Activated T-cell treated with anti-CD3 and anti-CD28 coated beads for 24 hours (primary cell): ENCODE data around the gene TMEM135.
"Not testable (repeated sequence)": the region's sequence is repeated elsewhere in the genome, so short reads cannot be mapped to it uniquely, and the experiment has no call there.

Experiments
- DNase-seq: peaks from one replicate; pipeline ENCODE4 v3.0.0-alpha.2; 2020; ENCODE audit warnings: low read depth

TMEM135 gene

DNA sequence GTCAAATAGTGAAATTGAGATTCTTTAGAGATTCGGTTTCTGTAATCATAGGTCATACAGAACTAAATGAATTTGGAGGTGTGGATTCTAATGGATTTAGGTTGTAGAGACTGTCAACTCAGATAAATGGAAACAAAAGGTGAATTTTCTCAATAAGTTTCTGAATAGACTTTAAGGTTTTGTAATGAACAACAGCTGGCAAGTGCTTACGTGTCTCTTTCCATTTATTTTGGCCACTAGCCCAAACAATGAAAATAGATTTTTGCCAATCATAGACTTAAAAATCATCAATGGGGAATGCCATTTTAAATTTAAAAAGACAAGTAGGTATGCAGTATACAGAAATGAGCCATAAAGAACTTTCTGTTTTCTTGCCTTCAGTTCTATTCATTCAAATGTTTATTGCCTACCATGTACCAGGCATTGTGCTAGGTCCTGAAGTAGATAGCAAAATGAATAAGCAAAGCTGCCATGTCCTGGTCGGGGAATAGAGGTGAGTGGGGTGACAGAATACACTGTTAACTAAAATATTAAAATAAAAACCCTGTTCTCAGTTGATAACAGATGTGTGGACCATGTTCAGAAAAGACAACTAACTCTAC lies 16.9 kb upstream of the TMEM135 start:
- DNase-seq: no peak

DNA sequence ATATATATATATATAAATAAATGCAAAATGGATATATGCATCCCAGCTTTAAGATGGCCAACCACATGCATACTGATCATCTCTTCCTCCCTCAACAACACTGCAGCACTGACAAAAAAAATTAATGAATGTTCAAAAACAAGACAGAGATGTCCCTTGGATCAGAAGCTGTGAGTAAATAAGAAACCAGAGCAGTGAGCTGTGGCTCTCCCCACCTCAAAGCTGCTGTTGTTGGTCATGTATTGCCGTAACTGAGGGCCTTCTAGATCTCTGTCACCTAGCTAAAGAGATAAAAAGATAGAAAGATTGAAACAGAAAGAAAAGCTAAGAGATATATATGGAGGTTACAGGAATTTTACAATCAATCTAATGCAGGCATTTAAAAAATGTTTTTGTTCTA lies 15.5 kb upstream of the TMEM135 start:
- DNase-seq: no peak

DNA sequence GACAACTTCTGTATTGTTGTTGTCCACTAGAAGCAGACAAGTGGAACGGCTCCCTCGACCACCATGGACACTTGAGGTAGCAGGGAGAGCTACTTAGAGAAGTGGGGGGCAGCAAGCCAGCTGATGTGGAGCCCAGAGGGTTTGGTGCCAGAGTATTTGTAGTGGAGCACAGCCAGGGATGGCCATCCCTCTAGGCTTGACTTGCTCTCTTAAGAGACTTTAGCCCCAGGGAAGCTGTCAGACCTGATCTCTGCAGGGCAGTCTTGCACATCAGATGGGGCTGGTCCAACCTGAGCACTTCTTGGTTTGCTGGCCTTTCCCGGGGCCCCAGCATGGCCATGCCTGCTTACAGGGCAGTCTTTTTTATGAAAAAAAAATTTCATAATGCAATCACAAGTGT lies 15.0 kb upstream of the TMEM135 start:
- no peak for DNase-seq

DNA sequence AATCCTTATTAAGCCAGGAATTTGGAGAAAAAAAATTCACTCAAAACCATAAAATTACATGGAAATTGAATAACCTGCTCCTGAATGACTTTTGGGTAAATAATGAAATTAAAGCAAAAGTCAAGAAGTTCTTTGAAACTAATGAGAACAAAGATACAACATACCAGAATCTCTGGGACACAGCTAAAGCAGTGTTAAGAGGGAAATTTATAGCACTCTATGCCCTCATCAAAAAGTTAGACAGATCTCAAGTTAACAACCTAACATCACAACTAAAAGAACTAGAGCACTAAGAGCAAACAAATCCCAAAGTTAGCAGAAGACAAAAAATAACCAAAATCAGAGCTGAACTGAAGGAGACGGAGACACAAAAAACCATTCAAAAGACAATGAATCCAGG lies 11.3 kb upstream of the TMEM135 start:
- DNase-seq: not testable (repeated sequence)

DNA sequence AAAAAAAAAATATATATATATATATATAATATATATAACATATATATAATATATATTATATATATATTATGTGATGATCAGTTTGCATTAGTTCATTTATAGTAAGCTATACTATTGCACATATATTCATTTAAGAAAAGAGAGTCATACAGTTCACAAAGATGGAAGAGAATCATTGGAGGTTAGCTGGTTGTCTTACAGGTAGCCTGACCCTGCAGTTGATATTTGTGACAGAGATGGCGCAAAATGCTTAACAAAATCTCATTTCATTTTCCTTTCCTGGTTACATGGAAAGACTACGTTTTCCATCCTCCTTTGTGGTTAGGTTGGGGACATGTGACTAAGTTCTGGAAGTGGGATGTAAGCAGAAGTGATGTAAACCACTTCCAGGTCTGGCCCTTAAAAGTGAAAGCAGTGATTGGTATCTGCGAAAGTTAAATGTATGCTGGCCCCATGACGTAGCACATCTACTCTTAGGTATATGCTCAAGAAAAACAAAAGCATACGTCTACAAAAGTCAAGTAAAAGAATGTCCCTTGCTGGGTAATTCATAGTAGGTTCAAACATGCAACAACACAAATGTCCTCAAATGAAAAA lies 7.2 kb upstream of the TMEM135 start:
- no peak for DNase-seq

DNA sequence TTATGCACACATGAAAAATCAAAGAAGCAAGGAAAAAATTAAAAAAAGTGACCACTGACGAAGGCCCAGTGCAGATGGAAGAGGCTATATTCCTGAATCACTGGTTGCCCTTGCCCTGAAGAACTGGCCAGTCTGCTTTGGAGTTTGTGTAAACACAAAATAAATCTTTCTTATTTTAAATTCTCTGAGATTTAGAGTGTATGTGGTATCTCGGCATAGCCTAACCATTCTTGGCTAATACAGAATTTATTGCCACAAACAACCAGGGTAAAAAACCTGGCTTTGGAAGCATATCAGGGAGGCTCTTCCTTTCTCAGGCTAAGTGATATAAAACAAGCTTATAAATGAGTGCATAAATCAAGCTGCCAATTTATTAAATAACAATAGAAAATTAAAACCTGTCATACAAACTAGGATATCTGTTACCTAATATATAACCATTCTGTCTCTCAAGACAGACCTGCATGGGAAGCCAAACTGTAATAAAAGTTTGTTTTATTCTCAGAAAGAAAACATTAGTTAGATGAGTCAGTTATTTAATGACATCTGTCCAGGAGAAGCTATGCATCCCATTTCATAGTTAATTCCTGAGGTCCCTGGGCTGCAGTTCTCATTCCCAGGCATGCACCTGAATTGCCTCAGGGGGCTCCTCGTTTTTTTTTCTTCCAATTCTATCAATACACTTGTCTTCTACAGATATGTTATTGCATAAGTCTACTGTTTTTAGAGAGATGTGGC lies 6.1 kb upstream of the TMEM135 start:
- no peak for DNase-seq

DNA sequence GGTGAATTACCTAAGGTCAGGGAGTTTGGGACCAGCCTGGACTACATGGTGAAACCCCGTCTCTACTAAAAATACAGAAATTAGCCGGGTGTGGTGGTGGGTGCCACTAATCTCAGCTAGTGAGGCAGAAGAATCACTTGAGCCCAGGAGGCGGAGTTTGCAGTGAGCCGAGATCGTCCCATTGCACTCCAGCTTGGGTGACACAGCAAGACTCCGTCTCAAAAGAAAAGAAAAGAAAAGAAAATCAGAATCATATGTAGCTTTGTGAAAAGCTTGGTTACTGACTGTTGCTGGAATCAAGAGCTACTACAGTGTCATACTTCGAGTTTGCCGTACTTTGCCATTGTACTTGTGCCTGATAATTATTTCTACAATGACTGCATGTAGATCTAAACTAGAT lies 4.2 kb upstream of the TMEM135 start:
- DNase-seq: no peak

DNA sequence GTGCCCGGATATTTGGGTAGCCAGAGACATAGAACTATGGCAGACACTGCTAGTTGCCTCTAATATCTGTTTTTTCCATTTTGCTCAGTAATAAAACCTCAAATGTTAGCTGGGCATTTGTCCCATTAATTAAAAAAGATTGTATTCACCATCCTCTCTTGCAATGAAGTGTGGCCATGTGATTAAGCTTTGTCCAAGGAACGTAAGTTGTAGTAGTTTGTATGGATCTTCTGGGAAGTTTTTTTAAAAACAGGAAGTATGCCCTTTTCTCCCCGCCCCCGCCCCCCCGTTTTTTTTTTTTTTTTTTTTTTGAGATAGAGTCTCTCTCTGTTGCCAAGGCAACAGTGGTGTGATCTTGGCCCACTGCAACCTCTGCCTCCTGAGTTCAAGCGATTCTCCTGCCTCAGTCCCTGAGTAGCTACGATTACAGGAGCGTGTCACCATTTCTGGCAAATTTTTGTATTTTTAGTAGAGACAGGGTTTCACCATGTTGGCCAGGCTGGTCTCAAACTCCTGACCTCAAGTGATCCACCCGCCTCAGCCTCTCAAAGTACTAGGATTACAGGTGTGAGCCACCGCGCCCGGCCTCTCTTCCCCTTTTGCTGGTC lies 1.7 kb upstream of the TMEM135 start:
- no peak for DNase-seq

DNA sequence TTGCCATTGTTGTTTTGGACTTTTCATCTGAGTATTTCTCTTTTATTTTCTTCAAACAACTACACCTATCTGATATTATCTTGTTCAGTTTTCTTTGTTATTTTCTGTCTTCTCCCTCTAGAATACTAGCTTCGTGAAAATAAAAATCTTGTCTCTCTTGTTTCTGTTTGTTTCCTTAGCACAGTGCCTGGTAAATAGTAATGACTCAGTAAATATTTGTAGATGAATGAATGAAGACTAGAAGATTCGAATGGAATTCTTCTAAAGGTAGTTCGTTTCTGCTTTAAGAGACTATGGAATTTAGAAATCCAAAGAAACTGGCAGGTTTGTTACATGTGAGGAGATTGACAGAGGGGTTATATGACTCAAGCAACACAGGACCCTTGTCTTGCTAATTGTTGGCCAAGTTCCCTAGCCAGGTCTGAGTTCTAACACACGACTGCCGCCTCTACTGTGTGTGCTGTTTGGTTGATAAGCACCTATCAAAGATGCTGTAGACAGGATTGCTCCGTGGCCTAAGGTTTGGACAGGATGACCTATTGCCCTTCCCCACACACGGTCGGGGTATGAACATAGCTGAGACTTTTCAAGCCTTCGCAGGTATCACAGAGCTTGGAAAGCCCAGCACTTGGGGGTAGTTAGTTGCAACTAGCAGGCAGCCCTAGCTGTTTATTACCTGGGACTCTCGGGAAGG lies 831 bp upstream of the TMEM135 start:
- DNase-seq: no peak

DNA sequence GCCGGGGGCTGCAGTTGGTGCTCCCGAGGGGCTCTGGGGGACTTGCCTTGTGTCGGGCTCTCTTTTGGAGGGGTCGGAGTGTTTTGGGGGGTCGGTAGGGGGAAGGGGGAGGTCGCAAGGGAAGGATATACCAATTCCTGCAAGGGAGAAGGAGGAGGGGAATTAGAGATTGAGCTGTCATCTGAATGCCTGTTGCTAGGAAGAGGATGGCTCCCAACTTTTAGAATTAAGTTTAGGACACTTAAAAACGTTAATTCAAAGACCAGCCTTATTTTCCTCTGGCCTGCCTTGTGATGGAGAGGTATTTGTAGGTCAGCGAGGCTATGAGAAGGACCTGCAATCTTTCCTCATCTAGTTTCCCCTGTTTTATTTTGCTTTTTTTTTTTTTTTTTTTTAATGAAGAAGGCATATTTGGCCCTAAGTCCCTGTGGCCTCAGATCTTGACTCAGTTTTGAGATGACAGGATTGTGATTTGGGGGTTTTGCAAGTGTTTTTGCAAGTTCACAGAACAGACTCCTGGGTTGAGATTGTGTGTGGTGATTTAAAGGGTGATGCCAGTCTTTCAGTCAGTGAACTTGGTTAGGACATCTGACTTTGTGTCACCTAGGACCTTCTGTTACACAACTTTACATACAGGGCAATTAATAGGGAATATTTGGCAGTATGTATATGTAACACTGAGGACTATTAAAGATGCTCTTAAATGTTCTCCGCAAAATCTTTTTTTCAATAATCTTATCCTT lies 672 bp downstream of the TMEM135 start:
- DNase-seq: no peak

DNA sequence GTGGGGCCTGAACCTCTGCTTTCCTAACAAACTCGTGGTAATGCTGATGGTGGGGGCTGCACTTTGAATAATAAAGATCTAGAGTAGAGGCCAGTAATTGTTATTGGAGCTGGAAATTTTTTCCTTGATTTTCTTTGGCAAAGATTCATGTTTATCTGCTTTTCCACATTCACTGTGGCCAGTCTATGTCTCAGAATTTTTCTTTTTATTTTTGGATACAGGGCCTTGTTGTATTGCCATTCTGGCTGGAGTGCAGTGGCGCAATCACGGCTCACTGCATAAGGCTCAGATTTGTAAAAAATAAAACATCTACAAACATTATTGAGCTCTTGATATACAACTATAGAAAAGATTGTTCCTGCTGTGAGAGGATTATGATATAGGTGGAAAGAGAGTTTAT lies 1.6 kb downstream of the TMEM135 start:
- no peak for DNase-seq

DNA sequence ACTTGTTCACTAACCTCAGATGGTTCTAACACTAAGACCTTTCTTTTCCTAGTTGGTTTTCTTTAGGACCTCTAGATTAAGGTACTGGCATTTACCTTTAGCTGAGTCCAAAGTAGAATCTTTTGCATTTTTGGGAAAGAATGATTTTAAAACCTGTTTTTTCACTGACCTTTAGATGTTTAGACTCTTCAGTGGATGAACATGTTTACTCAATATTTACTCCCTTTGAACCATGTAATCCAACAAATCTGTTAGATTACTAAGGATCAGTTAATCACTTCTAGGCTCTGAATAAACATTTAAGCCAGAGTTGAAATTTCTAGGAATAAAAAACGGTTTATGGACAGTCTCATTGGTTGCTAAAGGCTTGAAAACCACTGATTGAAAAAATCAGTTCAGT lies 6.2 kb downstream of the TMEM135 start:
- DNase-seq: no peak

DNA sequence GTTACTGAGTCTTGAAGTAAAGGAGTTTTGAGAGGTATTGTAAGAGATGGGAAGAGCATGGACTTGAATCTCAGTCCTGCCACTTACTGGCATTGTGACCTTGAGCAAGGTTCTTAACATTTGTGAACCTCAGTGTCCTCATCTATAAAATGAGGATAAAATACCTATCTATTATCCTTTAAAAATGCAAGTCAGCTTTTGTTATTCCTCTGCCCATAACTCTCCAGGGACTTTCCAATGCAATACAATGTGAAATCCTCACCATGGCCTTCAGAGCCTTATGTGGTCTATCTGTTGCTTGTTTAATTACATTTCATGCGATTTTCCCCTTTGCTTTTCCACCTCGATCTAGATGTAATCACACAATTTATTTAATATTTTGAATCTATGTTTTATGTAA lies 9.1 kb downstream of the TMEM135 start:
- DNase-seq: no peak

DNA sequence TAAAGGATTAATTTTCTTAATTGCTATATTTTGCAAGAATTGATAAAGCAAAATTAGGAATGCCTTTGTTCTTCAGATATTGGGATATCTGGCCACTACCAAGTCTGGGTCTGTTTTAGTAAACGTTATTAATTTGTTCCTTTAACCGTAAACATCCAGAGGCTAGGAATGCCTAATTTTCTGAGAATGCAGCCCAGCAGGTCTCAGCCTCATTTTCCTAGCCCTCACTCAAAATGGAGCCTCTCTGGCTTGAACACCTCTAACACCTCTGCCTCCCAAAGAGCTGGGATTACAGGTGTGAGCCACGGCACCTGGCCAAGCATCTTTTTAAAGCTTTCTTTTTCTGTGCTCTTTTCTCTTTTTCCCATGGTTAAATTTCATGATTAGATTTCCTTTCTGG lies 18.4 kb downstream of the TMEM135 start:
- DNase-seq: no peak

DNA sequence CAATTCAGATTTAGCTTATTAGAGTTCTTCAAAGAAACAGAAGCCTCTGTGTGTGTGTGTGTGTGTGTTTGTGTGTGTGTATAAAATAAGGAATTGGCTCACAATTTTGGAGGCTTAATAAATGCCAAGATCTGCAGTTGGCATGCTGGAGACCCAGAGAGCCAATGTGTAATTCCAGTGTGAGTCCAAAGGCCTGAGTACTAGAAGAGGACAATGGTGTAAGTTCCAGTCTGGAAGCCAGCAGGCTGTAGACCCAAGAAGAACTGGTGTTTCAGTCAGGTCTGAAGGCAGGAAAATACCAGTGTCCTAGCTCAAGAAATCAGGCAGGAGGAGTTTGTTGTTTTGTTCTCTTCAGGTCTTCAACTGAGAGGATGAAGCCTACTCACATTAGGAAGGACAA lies 20.0 kb downstream of the TMEM135 start:
- DNase-seq: no peak

DNA sequence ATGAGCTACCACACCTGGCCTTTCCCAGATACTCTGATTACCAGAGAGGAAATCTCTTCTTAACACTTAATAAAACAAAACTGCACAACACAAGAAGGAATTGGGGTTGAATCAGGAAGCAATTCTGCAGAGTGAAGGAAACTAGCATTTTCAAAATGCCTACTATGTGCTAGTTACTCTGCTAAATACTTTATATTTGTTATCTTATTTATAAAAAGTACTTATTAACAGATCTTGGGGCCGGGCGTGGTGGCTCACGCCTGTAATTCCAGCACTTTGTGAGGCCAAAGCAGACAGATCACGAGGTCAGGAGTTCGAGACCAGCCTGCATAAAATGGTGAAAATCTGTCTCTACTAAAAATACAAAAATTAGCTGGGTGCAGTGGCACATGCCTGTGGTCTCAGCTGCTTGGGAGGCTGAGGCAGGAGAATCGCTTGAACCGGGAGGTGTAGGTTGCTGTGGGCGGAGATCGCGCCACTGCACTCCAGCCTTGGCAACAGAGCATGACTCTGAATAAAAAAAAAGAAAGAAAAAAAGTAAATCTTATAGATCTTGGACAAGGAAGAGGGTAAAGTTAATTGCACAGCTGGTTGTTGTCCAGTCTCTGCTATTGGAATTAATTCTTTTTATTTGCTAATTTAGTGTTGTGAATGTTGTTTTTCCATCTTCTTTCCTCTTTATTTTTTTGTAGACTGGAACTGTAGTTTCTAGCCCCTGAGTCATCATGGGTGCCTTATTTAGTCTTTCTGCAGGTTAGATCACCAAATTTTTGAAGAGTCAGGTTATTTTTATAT lies 22.1 kb downstream of the TMEM135 start:
- no peak for DNase-seq

DNA sequence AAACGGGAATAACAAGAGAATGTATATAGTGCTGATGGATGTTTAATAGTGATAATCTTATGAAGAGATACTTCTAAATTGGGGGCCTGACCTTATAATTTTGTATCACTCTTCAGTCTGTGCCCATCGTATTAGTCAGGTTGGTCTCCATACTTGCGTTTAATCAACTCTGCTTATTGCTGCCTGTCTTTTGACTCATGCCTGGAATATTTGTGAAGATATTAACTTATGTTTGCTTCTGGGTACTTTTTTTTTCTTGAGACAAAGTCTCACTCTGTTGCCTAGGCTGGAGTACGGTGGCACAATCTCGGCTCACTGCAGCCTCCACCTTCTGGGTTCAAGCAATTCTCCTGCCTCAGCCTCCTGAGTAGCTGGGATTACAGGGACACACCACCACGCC lies 24.0 kb downstream of the TMEM135 start:
- no peak for DNase-seq

DNA sequence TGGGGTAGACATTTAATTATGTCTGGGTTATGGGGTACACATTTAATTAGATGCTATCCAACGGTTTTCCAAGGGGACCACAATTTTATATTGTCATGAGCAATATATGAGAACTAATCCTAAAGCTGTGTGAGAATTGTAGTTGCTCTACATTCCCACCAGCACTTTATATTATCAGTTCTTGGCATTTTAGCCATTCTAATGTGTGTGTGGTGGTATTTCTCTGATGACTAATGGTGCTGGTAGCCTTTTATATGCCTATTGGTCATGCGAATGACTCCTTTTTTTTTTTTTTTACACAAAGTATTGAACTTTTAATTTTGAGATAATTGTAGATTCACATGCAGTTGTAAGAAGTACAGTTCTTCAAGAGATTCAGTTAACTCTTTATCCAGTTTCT lies 26.2 kb downstream of the TMEM135 start:
- no peak for DNase-seq

DNA sequence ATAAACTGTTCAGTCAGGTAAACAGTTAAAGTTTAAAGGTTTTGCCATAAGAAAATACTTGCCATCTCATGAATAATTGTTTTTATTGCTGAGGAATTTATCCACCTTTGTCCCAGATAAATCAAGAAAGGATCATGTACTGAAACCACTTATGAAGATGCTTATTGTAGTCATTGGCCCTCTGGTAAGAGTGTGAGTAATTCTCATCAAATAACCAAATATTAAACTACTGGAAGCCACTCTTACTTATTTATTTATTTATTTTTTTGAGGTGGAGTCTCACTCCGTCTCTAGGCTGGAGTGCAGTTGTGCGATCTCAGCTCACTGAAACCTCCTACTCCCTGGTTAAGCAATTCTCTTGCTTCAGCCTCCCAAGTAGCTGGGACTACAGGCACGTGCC lies 35.1 kb downstream of the TMEM135 start:
- DNase-seq: no peak

DNA sequence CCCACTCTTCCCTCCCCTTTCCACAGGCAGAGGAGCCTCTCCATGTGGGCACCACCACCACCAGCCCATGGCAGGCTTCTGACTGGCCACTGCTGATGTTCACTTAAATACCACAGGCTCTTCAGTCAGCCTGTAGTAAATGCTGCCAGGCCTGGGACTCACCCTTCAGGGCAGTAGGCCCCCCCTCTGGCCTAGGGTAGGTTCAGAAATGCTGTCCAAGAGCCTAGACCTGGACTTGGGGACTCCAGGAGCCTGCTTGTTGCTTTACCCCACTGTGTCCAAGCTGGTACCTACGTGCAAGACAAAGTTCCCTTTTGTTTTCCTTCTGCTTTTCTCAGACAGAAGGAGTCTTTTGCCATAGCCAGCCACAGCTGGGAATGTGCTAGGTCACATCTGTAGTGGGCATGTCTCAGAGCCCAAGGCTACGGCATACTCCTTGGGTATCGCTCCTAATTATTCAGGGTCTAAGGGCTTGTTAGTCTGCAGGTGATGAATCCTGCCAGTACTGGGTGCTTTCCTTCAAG lies 38.6 kb downstream of the TMEM135 start:
- DNase-seq: no peak

DNA sequence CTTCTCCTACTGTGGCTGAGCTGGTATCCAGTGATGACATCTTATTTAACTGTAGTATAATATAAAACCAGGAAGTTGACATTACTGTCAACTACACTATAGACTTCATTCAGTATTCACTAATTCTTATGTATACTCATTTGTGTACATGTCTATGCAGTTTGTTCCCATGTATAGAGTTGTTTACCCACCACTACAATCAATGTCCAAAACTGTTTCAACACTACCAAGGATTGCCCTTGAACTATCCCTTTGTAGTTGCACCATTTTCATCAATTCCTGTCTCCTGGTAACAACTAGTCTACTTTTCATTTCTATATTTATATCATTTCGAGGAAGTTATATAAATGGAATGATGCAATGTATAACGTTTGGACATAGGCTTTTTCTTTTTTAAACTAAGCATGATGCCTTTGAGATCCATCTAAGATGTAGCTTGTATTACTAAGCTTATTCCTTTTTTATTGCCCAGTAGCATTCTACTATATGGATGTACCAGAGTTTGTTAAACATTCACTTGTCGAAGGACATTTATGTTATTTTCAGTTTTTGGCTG lies 39.2 kb downstream of the TMEM135 start:
- DNase-seq: no peak
